Esophagus mucosa (tissue), 1 donor: Measurements from ENCODE around the gene CNPY2. TPM values are rescaled to one million over a fixed set of nuclear protein-coding genes. Genes with fewer than 3 reads are reported as not detected.
"Not testable (repeated sequence)": the region's sequence is repeated elsewhere in the genome, so short reads cannot be mapped to it uniquely, and the experiment has no call there.

Source experiments
- ATAC-seq: fragments of 200-7000 bp; cut with Tn5 transposase; one replicate; pipeline ENCODE4 v1.9.1; 2020
- total RNA-seq: library from RNA; stranded (reverse); gene quantifications from one replicate; pipeline ENCODE4 v1.2.4, GENCODE V29; 2023
- donor health status: DM: yes; HTN: yes; CAD: no.

The CNPY2 gene
- total RNA-seq, 1 donor from 2014 or later = 67.7 TPM

GRCh38 chr12:56297400-56297799 is 18.4 kb downstream of the CNPY2 start:
- no peak for ATAC-seq

DNA sequence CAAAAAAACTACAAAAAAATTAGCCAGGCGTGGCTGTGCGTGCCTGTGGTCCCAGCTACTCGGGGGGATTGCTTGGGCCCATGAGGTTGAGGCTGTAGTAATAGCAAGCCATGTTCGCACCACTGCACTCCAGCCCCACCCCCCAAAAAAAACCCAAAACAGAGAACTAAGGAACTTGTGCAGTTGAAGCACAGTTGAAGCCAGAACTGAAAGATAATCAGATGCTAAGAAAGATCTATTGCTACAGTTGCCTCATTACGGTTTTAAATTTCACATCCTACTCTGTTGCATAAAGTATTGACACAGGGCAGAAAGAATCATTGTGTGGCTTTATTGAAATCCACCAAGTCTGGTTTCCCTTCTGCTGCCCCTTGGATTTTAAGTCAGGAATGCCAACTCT is 19.5 kb downstream of the CNPY2 start:
- ATAC-seq = no peak

GRCh38 chr12:56293795-56294194 is 22.0 kb downstream of the CNPY2 start:
- no peak for ATAC-seq

DNA sequence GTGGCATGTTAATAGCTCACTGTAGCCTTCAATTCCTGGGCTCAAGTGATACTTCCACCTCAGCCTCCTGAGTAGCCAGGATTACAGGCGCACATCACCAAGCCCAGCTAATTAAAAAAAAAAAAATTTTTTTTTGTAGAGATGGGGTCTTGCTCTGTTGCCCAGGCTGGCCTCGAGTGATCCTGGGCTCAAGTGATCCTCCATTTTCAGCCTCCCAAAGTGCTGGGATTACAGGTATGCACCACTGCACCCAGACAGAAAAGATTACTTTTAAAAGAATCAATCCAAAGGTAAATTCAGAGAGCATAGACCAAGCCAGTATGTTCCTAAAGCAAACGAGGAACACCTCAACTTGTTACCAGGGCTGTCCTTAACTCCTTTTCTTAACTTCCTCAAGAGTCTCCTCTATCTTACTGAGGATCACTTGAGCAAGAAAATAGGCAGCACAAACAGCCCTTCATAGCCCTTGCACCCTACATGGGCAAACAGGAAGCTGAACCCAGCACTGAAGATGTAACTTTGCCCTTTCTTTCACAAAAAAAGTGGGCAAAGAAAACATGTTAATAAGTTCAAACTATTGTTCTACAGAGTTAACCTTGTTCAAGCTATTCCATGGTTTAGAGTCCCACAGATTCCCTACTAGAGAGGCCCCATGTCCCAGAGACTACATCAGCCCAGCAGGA is 26.9 kb downstream of the CNPY2 start:
- no peak for ATAC-seq

- ATAC-seq = no peak
Observed at GRCh38 chr12:56286044-56286830, 29.6 kb downstream of the CNPY2 start.

DNA sequence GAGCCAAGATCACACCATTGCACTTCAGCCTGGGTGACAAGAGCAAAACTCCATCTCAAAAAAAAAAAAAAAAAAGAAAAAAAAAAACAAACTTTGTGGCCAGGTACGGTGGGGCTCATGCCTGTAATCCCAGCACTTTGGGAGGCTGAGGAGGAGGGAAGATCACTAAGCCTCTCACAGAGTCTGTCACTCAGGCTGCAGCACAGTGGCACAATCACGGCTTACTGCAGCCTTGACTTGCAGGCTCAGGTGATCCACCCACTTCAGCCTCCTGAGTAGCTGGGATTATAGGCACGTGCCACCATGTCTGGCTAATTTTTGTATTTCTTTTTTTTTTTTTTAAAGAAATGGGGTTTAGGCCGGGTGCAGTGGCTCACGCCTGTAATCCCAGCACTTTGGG is 31.5 kb downstream of the CNPY2 start:
- not testable (repeated sequence) for ATAC-seq

GRCh38 chr12:56282579-56282978 is 33.2 kb downstream of the CNPY2 start:
- no peak for ATAC-seq

GRCh38 chr12:56282030-56282429 is 33.8 kb downstream of the CNPY2 start:
- ATAC-seq = no peak

- ATAC-seq = no peak
Observed at GRCh38 chr12:56280849-56281248, 34.9 kb downstream of the CNPY2 start.

- ATAC-seq = peak; percentile 62
Observed at GRCh38 chr12:56278905-56279304, 36.9 kb downstream of the CNPY2 start.

DNA sequence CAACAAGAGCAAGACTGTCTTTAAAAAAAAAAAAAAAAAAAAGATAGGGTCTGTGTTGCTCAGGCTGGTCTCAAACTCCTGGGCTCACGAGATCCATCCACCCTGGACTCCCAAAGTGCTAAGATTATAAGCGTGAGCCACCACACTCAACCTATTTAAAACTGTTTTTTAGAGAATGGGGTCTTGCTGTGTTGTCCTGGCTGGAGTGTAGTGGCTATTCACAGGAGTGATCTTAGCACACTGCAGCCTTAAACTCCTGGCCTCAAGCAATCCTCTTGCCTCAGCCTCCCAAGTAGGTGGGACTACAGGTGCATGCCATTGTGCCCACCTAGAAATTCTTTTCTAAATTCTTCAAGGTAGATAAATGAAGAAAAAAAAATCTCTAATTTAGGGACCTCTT is 41.5 kb downstream of the CNPY2 start:
- no peak for ATAC-seq

DNA sequence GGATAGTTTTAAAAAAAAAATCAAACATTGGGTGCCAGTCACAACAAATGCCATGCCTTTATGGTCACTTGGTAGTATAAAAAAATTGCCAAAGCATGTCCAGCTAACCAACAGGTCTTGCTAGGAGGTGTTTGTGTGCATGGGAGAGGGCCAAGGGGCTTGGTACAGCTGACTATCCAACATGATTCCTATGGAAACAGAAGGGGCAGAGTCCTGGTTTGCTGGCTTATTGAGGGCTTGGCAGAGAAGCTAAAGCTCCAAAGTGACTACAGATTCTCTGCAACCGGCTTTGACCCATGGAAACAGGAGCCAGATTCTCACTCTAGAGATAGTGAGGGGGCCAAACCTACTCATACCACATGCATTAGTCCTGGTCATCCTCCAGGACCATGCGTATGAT is 43.3 kb downstream of the CNPY2 start:
- ATAC-seq = not testable (repeated sequence)

- ATAC-seq = peak; percentile 17
Observed at GRCh38 chr12:56271031-56271430, 44.8 kb downstream of the CNPY2 start.

GRCh38 chr12:56267443-56268071 is 48.2 kb downstream of the CNPY2 start:
- peak; percentile 9 for ATAC-seq

DNA sequence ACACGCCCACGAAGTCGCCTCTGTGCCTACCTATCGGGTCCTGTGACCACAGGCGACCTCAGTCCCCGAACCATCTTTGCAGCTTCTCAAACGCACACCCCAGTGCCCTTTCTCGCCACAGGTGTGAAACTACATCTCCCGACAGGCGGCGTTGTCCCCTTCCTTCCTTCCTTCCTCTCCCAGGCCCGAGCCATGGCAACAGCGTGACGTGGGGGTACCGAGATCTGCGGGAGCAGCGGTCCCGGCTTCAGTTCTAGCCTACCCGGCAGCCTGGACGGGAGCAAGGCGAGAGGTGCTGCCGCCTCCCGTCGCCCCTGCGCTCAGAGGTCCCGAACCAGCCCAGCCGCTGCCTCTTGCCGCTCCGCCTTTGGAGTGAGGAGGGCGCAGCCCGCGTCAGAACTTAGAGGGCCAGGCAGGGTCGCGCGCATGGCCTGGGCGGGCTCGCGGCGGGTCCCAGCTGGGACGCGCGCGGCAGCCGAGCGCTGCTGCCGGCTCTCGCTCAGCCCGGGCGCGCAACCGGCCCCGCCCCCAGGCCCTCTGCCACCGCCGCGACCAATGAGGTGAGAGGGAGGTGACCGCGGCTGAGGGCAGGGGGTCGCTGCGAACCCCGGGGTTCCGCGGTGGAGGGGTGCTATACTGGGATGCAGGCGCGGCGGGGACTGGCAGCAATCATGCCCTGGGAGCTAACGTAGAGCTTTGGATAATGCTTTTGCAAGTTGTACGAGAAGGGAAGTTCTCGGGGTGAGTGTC is 48.9 kb downstream of the CNPY2 start, which contains the start of gene COQ10A:
TSS of gene COQ10A (plus strand) at position 250 of the 750 bp plus-strand sequence. CDS start at position 427, 177 bp downstream.
- peak; percentile 89 for ATAC-seq

DNA sequence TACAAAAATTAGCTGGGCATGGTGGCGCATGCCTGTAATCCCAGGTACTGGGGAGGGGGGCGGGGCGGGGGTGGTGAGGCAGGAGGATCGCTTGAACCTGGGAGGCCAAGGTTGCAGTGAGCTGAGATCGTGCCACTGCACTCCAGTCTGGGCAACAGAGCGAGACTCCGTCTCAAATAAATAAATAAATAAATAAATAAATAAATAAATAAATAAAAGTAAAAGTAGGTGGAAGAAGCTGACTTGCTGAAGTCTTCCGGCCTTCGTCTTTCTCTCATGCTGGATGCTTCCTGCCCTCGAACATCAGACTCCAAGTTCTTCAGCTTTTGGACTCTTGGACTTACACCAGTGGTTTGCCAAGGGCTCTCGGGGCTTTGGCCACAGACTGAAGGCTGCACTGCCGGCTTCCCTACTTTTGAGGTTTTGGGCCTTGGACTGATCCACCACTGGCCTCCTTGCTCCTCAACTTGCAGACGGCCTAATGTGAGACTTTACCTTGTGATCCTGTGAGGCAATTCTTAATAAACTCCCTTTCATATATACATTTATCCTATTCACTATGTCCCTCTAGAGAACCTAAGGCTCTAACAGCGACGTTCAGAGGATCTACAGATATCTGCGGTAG is 49.6 kb downstream of the CNPY2 start:
- not testable (repeated sequence) for ATAC-seq

GRCh38 chr12:56262955-56263354 is 52.8 kb downstream of the CNPY2 start:
- not testable (repeated sequence) for ATAC-seq

DNA sequence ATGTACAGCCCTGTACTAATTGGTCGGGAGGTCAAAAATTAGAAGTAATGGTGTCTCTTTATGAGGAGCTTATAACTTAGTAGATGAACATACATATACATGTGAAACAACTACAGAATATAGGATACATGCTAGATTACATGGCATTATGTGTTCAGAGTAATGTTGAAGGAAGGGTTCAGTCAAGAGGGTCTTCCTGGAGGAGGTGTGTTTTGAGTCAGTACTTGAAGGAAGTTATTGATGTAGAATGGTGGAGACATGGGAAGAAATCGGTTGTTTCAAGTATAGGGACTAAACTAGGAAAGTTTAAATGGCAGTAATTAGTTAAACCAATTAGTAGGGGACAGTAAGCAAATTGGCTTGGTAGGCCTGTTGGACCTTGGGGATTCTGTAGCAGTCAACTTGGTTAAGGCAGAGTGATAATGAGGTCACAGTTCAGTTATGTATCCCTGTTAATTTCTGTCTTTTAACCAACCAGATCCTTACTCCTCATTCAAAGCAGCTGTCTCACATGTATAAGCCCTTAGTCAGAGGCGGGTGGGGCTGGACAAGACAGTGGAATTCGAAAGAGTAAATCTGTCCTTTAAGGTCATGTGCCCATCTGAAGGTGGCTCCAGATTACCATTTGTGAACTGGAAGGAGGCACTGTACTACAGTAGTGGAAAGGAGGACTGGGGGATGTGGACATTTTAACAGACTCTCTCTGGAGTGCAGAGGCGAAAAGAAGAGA is 54.1 kb downstream of the CNPY2 start:
- peak; percentile 67 for ATAC-seq

GRCh38 chr12:56260921-56261320 is 54.9 kb downstream of the CNPY2 start:
- ATAC-seq = no peak

DNA sequence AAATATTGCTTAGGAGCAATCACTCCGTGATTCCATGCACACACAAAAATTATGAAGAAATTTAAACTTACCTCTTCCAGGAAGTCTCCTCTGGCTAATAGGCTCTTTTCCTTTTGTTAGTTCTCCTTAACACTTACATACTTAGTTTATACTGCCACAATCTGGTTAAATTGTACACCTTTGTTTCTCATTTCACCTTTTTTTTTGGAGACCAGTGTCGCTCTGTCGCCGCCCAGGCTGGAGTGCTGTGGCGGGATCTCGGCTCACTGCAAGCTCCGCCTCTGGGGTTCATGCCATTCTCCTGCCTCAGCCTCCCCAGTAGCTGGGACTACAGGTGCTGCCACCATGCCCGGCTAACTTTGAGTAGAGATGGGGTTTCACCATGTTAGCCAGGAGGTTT is 55.4 kb downstream of the CNPY2 start:
- ATAC-seq = no peak
